ENCODE data around the gene USP10. TPM values are rescaled to one million over a fixed set of nuclear protein-coding genes. Genes with fewer than 3 reads are reported as not detected.

Gene USP10
- total RNA-seq, 2 experiments from 2014 or later: 82.9 to 88.3 TPM

DNA sequence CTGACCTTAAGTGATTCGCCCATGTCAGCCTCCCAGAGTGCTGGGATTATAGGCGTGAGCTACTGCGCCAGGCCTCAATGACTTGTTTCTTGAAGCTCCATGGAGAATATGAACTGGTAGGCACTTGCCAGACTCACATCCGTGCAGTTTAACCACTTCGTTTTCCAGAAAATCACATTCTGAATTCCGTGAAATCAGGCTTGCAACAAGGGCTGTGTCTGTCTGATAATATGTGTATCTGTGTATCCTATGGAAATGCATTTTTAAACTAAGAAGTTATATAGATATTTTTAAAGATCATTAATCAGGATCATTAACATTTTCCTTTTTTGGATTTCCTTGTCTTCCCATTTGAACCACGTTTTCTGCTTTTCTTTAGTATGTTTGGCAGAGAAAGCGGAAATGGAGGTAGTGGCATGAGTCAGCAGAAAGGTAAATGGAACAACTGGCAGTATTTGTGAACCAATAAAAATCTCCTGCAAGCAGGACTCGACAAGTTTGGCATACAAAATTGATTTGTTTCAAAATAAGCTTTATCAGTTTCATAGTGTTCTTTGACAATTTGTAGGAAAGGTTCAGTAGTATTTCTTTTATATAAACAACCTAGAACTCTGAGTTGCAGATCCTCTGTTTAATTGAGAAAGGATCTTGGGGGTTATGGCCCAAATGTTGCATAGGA lies 33.0 kb downstream of the USP10 start:
- ChIA-PET CTCF (interaction anchor here (1.2 to 1.5 kb wide), 3 partner anchors 22 to 222 kb away, joined by 3 to 6 read pairs (median 3); no protein-coding TSS in a partner anchor), POLR2A (no interaction called here)
- ATAC-seq (no peak), DNase-seq (no peak)
- no peaks in the 10 kb centered on the region for H3K9me3 Mint-ChIP-seq (ENCODE audit: insufficient read depth)
- no peak overlapping the region for H3K27ac Mint-ChIP-seq
- no peak overlapping the region for H3K4me3 Mint-ChIP-seq
- H3K4me1 Mint-ChIP-seq (ENCODE audit: low read depth): peaks cover 56% of the 10 kb centered on the region
- no peaks in the 10 kb centered on the region for H3K27me3 Mint-ChIP-seq (ENCODE audit: low read depth)
- H3K36me3 Mint-ChIP-seq (ENCODE audit: low read depth): peaks cover 15% of the 10 kb centered on the region

DNA sequence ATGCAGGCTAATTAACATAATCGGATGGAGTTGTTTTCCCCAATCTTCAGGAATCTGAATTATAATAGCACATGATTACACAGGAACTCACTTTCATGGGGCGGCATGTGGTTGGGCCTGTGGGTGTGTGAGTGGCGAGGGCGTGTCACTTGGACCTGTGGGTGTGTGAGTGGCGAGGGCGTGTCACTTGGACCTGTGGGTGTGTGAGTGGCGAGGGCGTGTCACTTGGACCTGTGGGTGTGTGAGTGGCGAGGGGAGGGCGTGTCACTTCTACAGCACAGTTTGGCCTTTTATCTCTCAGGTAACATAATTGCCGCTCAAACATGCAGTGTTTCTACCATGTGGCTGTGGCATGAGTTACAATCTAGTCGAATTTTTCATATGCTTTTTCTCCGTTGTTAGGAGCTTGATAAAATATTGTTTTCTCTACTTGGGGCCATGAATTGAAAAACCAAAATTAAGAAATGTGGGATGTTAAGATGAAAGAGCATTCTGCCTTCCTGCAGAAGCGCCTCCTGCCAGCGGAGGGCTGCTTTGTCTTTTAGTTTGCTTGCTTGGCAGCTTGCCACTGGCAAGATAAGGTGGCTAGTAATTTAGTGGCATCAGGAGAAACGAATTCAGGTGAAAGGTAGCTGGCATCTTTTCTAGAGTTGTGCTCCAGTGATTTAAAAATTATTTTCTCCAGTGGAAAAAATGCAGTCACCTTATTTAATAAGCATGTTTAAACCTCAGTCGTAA lies 36.2 kb downstream of the USP10 start:
- ATAC-seq: peak; percentile 48
- H3K9me3 Mint-ChIP-seq (ENCODE audit: insufficient read depth): no peaks in the 10 kb centered on the region
- H3K27ac Mint-ChIP-seq: peak overlapping the region; percentile 35
- ChIA-PET POLR2A (no interaction called here), CTCF (interaction anchor here (1.2 to 11.6 kb wide), 7 partner anchors 11 to 880 kb away, joined by 3 to 226 read pairs (median 6); no protein-coding TSS in a partner anchor)
- H3K4me3 Mint-ChIP-seq: no peak overlapping the region
- peaks cover 60% of the 10 kb centered on the region for H3K4me1 Mint-ChIP-seq (ENCODE audit: low read depth)
- no peaks in the 10 kb centered on the region for H3K27me3 Mint-ChIP-seq (ENCODE audit: low read depth)
- H3K36me3 Mint-ChIP-seq (ENCODE audit: low read depth): peaks cover 20% of the 10 kb centered on the region
- DNase-seq: peak; percentile 46

GRCh38 chr16:84737192-84738011 lies 37.6 kb downstream of the USP10 start:
- H3K36me3 Mint-ChIP-seq (ENCODE audit: low read depth): peaks cover 28% of the 10 kb centered on the region
- no peak overlapping the region for H3K27ac Mint-ChIP-seq
- ATAC-seq: no peak
- peaks cover 62% of the 10 kb centered on the region for H3K4me1 Mint-ChIP-seq (ENCODE audit: low read depth)
- H3K27me3 Mint-ChIP-seq (ENCODE audit: low read depth): no peaks in the 10 kb centered on the region
- CTCF ChIA-PET: interaction anchor here (0.6 to 11.6 kb wide), 50 partner anchors 10 to 648 kb away, joined by 3 to 226 read pairs (median 6); partner anchors contain the start of gene KLHL36
- POLR2A ChIA-PET: interaction anchor here (1.0 kb wide), 1 partner anchor 11 kb away, joined by 4 read pairs; no protein-coding TSS in a partner anchor
- no peaks in the 10 kb centered on the region for H3K9me3 Mint-ChIP-seq (ENCODE audit: insufficient read depth)
- H3K4me3 Mint-ChIP-seq: no peak overlapping the region
- DNase-seq: no peak

DNA sequence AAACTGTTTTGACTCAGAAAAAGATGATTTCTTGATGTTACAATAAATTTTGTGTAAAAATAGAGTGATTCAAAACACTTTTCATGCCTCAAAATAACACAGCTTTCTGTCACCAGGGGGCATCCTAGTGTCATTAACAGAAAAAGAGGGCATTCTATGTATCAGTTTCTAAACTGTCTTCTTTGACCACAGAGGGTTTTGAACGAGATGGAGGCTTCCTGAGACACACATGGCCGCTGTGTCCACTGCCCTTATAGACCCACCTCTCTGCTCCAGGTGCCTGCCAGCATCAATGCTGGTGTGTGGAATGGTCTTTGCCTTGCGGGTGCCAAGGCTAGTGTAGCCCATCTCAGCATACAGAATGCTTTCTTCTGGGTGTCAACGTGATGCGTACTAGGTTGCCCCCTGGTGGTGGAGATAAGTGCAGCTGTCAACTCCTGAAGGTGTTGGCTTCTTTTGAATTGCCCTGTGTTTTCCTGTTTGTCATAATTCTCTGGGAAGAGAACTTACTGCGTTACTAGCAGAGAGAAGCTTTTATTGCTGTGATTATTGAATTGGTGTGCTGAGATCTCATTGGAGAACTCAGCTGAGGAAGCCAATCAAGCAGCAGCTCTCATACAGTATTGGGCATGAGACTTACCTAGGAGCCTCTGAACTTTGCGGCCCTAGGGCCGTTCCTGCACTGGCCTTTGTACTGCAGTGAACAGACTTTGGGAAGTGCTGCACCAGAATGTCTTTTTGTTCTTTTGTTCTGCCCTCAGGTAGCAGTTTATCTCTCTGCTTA lies 38.6 kb downstream of the USP10 start:
- POLR2A ChIA-PET: interaction anchor here (0.6 to 1.0 kb wide), 2 partner anchors 10 to 263 kb away, joined by 3 to 4 read pairs; no protein-coding TSS in a partner anchor
- Mint-ChIP-seq H3K9me3 (ENCODE audit: insufficient read depth) (no peaks in the 10 kb centered on the region), H3K36me3 (ENCODE audit: low read depth) (peaks cover 26% of the 10 kb centered on the region), H3K4me3 (no peak overlapping the region), H3K27me3 (ENCODE audit: low read depth) (no peaks in the 10 kb centered on the region), H3K27ac (no peak overlapping the region), H3K4me1 (ENCODE audit: low read depth) (peaks cover 59% of the 10 kb centered on the region)
- DNase-seq (peak; percentile 86), ATAC-seq (peak; percentile 86)
- CTCF ChIA-PET: interaction anchor here (0.6 to 11.6 kb wide), 64 partner anchors 9 to 1817 kb away, joined by 3 to 226 read pairs (median 5); partner anchors contain the start of genes KLHL36 and MTHFSD

DNA sequence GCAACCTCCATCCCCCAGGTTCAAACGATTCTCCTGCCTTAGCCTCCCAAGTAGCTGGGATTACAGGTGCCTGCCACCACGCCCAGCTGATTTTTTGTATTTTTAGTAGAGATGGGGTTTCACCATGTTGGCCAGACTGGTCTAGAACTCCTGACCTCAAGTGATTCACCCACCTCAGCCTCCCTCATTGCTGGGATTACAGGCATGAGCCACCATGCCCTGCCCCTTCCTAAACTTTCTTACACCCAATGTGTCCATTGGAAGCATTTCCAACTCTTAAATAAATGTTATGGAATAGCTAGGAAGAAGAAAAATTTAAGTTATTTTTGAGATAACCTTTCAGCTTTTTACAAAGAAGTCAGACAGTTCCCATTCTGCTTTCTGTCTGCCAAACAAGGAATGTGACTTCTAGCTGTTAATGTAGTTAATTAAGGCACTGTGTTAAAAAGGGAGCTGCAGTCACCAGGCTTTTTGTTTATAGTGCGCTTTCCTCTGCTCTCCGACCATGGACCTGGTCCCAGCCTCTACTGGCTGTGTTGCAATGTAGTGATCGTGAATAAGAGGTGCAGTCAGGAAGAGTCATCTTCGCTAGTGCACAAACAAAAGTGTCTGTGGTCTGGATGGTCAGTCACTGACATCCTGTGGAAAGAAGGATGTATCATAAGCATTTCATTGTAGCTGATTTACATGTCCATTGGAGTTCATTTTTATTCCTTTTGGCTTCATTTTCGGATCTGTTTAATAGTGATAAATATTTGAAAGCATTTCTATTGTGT lies 39.7 kb downstream of the USP10 start:
- DNase-seq: no peak
- no peak for ATAC-seq
- Mint-ChIP-seq H3K4me3 (no peak overlapping the region), H3K27ac (no peak overlapping the region), H3K27me3 (ENCODE audit: low read depth) (no peaks in the 10 kb centered on the region), H3K9me3 (ENCODE audit: insufficient read depth) (no peaks in the 10 kb centered on the region), H3K36me3 (ENCODE audit: low read depth) (peaks cover 26% of the 10 kb centered on the region), H3K4me1 (ENCODE audit: low read depth) (peaks cover 59% of the 10 kb centered on the region)
- ChIA-PET POLR2A (no interaction called here), CTCF (interaction anchor here (0.7 to 11.6 kb wide), 34 partner anchors 8 to 1816 kb away, joined by 3 to 226 read pairs (median 6); partner anchors contain the start of genes KLHL36 and MTHFSD)

DNA sequence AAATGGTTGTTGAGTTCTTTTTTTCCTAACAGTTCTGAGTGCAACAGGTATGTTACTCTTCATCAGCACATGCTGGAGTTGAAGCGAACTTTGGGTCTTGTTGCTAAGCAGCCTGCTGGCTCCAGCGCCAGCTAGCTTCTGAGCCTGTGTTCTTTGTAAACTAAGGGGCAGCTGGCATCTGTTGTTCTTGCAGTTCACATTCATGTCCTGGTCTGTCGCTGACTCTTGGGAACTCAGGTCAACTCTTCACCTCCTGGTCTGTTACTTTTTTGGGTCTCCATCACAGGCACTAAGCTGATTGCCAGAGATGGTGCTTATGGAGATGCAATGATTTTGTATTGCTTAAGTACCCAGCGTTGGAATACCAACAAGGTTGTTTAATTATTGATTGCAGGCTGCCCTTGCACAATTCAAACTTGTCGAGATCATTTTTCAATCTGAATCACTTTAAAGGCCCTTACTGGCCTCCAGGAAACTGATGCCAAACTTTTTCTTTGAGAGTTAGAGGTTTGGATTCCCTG lies 40.9 kb downstream of the USP10 start:
- no peak overlapping the region for H3K4me3 Mint-ChIP-seq
- H3K27ac Mint-ChIP-seq: no peak overlapping the region

DNA sequence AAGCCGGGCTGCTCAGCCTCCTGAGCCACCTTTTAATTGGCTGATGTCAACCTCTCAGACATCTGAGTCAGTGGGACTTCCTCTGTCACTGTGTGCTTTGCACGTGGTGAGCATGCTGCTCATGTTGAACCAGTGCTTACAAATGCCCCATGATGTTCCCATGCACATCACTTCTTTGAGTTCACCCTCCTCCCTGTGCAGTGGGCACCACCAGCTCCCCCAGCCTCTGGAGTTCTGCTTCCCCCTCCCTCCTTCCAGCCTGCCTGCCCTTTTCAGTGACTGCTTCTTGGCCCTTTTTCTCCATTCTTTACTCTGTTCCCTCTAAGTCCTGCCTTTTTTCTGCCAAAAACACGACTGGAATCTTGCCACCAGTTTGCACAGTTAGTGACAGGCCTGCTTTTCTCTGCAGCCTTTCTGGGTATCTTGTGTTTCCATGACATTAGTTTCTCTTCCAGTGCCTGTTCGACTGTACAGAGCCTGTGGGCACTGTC lies 41.6 kb downstream of the USP10 start:
- H3K36me3 Mint-ChIP-seq (ENCODE audit: low read depth): peaks cover 38% of the 10 kb centered on the region
- ChIA-PET CTCF (interaction anchor here (0.7 to 11.6 kb wide), 7 partner anchors 12 to 841 kb away, joined by 3 to 226 read pairs (median 55); no protein-coding TSS in a partner anchor), POLR2A (no interaction called here)
- no peaks in the 10 kb centered on the region for H3K9me3 Mint-ChIP-seq (ENCODE audit: insufficient read depth)
- H3K27ac Mint-ChIP-seq: peak overlapping the region; percentile 25
- no peaks in the 10 kb centered on the region for H3K27me3 Mint-ChIP-seq (ENCODE audit: low read depth)
- ATAC-seq (no peak), DNase-seq (no peak)
- H3K4me3 Mint-ChIP-seq: no peak overlapping the region
- H3K4me1 Mint-ChIP-seq (ENCODE audit: low read depth): peaks cover 46% of the 10 kb centered on the region

More for the DNA sequence above, 40.9 kb downstream of the USP10 start:
- ChIA-PET CTCF (interaction anchor here (0.6 to 11.6 kb wide), 13 partner anchors 7 to 374 kb away, joined by 3 to 226 read pairs (median 15); no protein-coding TSS in a partner anchor), POLR2A (no interaction called here)
- Mint-ChIP-seq H3K36me3 (ENCODE audit: low read depth) (peaks cover 33% of the 10 kb centered on the region), H3K4me1 (ENCODE audit: low read depth) (peaks cover 54% of the 10 kb centered on the region), H3K9me3 (ENCODE audit: insufficient read depth) (no peaks in the 10 kb centered on the region), H3K27me3 (ENCODE audit: low read depth) (no peaks in the 10 kb centered on the region)
- ATAC-seq (no peak), DNase-seq (no peak)

DNA sequence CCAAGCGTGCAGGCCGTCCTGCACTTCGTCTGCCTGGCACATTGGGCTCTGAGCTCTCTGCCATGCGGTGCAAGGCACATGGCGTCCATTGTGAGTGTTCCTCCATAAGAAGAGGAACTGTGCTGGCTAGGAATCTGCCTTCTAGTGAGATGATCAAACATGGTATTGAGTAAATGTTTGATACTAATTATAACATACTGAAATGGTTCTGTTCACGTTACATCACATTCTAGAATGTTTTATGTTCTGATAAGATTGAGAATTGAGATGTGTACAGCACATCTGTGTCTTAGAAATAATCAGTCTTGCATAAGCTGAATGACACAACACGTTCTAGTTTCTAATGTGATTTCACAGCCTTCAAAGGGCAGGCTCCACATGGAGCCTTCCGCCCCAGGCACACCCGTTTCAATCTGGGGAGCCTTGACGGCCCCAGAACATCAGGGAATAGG lies 42.9 kb downstream of the USP10 start:
- ATAC-seq (no peak), DNase-seq (no peak)
- H3K4me3 Mint-ChIP-seq: no peak overlapping the region
- ChIA-PET POLR2A (no interaction called here), CTCF (interaction anchor here (1.4 to 11.6 kb wide), 3 partner anchors 11 to 120 kb away, joined by 7 to 226 read pairs (median 190); no protein-coding TSS in a partner anchor)
- H3K36me3 Mint-ChIP-seq (ENCODE audit: low read depth): peaks cover 37% of the 10 kb centered on the region
- no peaks in the 10 kb centered on the region for H3K27me3 Mint-ChIP-seq (ENCODE audit: low read depth)
- no peaks in the 10 kb centered on the region for H3K9me3 Mint-ChIP-seq (ENCODE audit: insufficient read depth)
- no peak overlapping the region for H3K27ac Mint-ChIP-seq
- peaks cover 34% of the 10 kb centered on the region for H3K4me1 Mint-ChIP-seq (ENCODE audit: low read depth)

- ChIA-PET CTCF (interaction anchor here (0.6 to 3.7 kb wide), 11 partner anchors 8 to 232 kb away, joined by 3 to 54 read pairs (median 4); no protein-coding TSS in a partner anchor), POLR2A (no interaction called here)
- ATAC-seq (no peak), DNase-seq (no peak)
- Mint-ChIP-seq H3K4me1 (ENCODE audit: low read depth) (peaks cover 15% of the 10 kb centered on the region), H3K27me3 (ENCODE audit: low read depth) (no peaks in the 10 kb centered on the region), H3K27ac (no peak overlapping the region), H3K4me3 (no peak overlapping the region), H3K9me3 (ENCODE audit: insufficient read depth) (no peaks in the 10 kb centered on the region), H3K36me3 (ENCODE audit: low read depth) (peaks cover 33% of the 10 kb centered on the region)
These were observed 46.4 kb downstream of the USP10 start for GRCh38 chr16:84746231-84746630.

DNA sequence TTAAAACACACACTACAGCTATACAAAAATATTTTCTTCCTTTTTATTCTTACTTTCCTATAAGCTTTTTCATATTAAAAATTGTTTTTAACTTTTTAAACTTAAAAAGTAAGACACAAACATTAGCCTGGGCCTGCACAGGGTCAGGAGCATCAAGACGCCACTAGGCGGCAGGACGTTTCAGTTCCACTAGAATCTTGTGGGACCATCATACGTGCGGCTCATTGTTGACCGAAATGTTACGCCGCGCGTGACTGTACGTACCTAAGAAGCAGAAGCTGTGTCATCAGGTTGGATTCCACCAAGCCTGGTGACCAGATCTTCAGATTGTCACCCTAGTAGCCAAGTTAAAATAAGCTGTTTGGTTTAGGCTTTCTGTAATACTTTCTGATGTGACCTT lies 47.1 kb downstream of the USP10 start:
- no peak for ATAC-seq
- Mint-ChIP-seq H3K27me3 (ENCODE audit: low read depth) (no peaks in the 10 kb centered on the region), H3K27ac (no peak overlapping the region), H3K4me1 (ENCODE audit: low read depth) (peaks cover 16% of the 10 kb centered on the region), H3K4me3 (no peak overlapping the region), H3K9me3 (ENCODE audit: insufficient read depth) (no peaks in the 10 kb centered on the region), H3K36me3 (ENCODE audit: low read depth) (peaks cover 28% of the 10 kb centered on the region)
- DNase-seq: no peak
- POLR2A ChIA-PET: no interaction called here
- CTCF ChIA-PET: interaction anchor here (0.6 to 3.7 kb wide), 13 partner anchors 8 to 231 kb away, joined by 3 to 54 read pairs (median 4); no protein-coding TSS in a partner anchor

All from activated CD8-positive, alpha-beta T cell treated with anti-CD3 and anti-CD28 coated beads, Interleukin-2, amount 10 ng/mL, durations not matched to agents 7 days and 5 days (primary cell).